IPS DF 6.9 (cell line): ENCODE results near the gene DHFR.

Experiments used
- DNase-seq: peaks from one replicate; pipeline ENCODE4 v3.0.0-alpha.2; 2013; ENCODE audit warnings: low read depth, low spot score
- H3K27ac ChIP-seq: one replicate; pipeline ENCODE4 v1.5.1; 2013; ENCODE audit warnings: low read length, control low read depth
- H3K27me3 ChIP-seq: 2 replicates; pipeline ENCODE4 v1.6.1; 2013; ENCODE audit warnings: mild to moderate bottlenecking, low read length; ENCODE audit not compliant: control insufficient read depth, insufficient read depth
- H3K36me3 ChIP-seq: 2 replicates; pipeline ENCODE4 v1.6.1; 2013; ENCODE audit warnings: low read length; ENCODE audit not compliant: control insufficient read depth, insufficient read depth
- H3K4me1 ChIP-seq: 2 replicates; pipeline ENCODE4 v1.6.1; 2013; ENCODE audit warnings: low read length; ENCODE audit not compliant: control insufficient read depth, insufficient read depth
- H3K4me3 ChIP-seq: 2 replicates; pipeline ENCODE4 v1.5.1; 2013; ENCODE audit warnings: mild to moderate bottlenecking, low read length
- H3K9me3 ChIP-seq: 2 replicates; pipeline ENCODE4 v1.6.1; 2013; ENCODE audit warnings: low read length, inconsistent platforms; ENCODE audit not compliant: control insufficient read depth, insufficient read depth
- WGBS: extraction: QIAGEN DNeasy Blood & Tissue Kit; methylation state at CpG from one replicate; pipeline ENCODE4 v1.1.7; 2013; ENCODE audit warnings: mixed read lengths, missing lambda C conversion rate; ENCODE audit not compliant: insufficient read length, insufficient coverage; 5-methylcytosine and 5-hydroxymethylcytosine counted together

DHFR gene

GRCh38 chr5:80654391-80655230 lies at the start of gene DHFR, which contains the start of gene MSH3:
TSS of gene DHFR (minus strand) at chr5:80654983. CDS start at chr5:80654489, 494 bp downstream.
TSS of gene MSH3 (plus strand) at chr5:80654652. CDS start at chr5:80654728, 76 bp downstream.
- H3K9me3 ChIP-seq: no peaks in the 10 kb centered on the region
- H3K4me3 ChIP-seq: peak within 1 kb of the TSS; percentile 95
- no CpG with 5 or more reads among the region's 74 CpGs for WGBS
- H3K4me1 ChIP-seq: no peaks in the 10 kb centered on the region
- H3K36me3 ChIP-seq: peaks cover 6% of the 10 kb centered on the region; the same call in 1 of the 2 replicates
- H3K27ac ChIP-seq: no peak within 1 kb of the TSS
- peak; percentile 67 for DNase-seq
- H3K27me3 ChIP-seq: no peaks in the 10 kb centered on the region

- no peaks in the 10 kb centered on the region for H3K4me1 ChIP-seq
- WGBS: no CpG with 5 or more reads among the region's 1 CpG
- no peaks in the 10 kb centered on the region for H3K27me3 ChIP-seq
- no peaks in the 10 kb centered on the region for H3K36me3 ChIP-seq
- H3K27ac ChIP-seq: no peak overlapping the region
- no peak overlapping the region for H3K4me3 ChIP-seq
- no peaks in the 10 kb centered on the region for H3K9me3 ChIP-seq
- DNase-seq: no peak
These were observed 49.4 kb upstream of the DHFR start for GRCh38 chr5:80704221-80704620.

- Histone ChIP-seq H3K27me3 (no peaks in the 10 kb centered on the region), H3K36me3 (no peaks in the 10 kb centered on the region), H3K4me1 (no peaks in the 10 kb centered on the region), H3K4me3 (no peak overlapping the region), H3K27ac (no peak overlapping the region), H3K9me3 (no peaks in the 10 kb centered on the region)
- DNase-seq: no peak
- WGBS: no CpG with 5 or more reads among the region's 5 CpGs
These were observed 49.0 kb upstream of the DHFR start for GRCh38 chr5:80703747-80704146.

GRCh38 chr5:80703291-80703690 lies 48.5 kb upstream of the DHFR start:
- Histone ChIP-seq H3K9me3 (no peaks in the 10 kb centered on the region), H3K4me3 (no peak overlapping the region)

GRCh38 chr5:80701597-80701996 lies 46.8 kb upstream of the DHFR start:
- H3K4me1 ChIP-seq: no peaks in the 10 kb centered on the region
- no peaks in the 10 kb centered on the region for H3K9me3 ChIP-seq
- no peaks in the 10 kb centered on the region for H3K27me3 ChIP-seq
- no peak overlapping the region for H3K27ac ChIP-seq
- no peak overlapping the region for H3K4me3 ChIP-seq
- no peaks in the 10 kb centered on the region for H3K36me3 ChIP-seq
- no peak for DNase-seq
- no CpG with 5 or more reads among the region's 1 CpG for WGBS

More at GRCh38 chr5:80703291-80703690, 48.5 kb upstream of the DHFR start:
- no peaks in the 10 kb centered on the region for H3K36me3 ChIP-seq
- H3K27me3 ChIP-seq: no peaks in the 10 kb centered on the region
- H3K27ac ChIP-seq: no peak overlapping the region
- no peak for DNase-seq
- H3K4me1 ChIP-seq: no peaks in the 10 kb centered on the region

GRCh38 chr5:80698369-80698768 lies 43.6 kb upstream of the DHFR start:
- Histone ChIP-seq H3K9me3 (no peaks in the 10 kb centered on the region), H3K27ac (no peak overlapping the region), H3K4me3 (no peak overlapping the region), H3K27me3 (no peaks in the 10 kb centered on the region), H3K36me3 (no peaks in the 10 kb centered on the region; the same call in 1 of the 2 replicates), H3K4me1 (no peaks in the 10 kb centered on the region)
- DNase-seq: no peak
- WGBS: no CpG with 5 or more reads among the region's 5 CpGs

- WGBS: no CpG with 5 or more reads among the region's 3 CpGs
These were observed 42.3 kb upstream of the DHFR start for GRCh38 chr5:80697100-80697499.

GRCh38 chr5:80696450-80696849 lies 41.7 kb upstream of the DHFR start:
- H3K4me1 ChIP-seq: no peaks in the 10 kb centered on the region
- DNase-seq: no peak
- H3K27me3 ChIP-seq: no peaks in the 10 kb centered on the region
- WGBS: no CpG with 5 or more reads among the region's 3 CpGs
- H3K27ac ChIP-seq: no peak overlapping the region
- H3K36me3 ChIP-seq: no peaks in the 10 kb centered on the region; the same call in 1 of the 2 replicates
- H3K9me3 ChIP-seq: no peaks in the 10 kb centered on the region
- H3K4me3 ChIP-seq: no peak overlapping the region

More at GRCh38 chr5:80697100-80697499, 42.3 kb upstream of the DHFR start:
- no peaks in the 10 kb centered on the region for H3K4me1 ChIP-seq
- H3K36me3 ChIP-seq: no peaks in the 10 kb centered on the region; the same call in 1 of the 2 replicates
- no peak for DNase-seq
- H3K27ac ChIP-seq: no peak overlapping the region
- H3K4me3 ChIP-seq: no peak overlapping the region
- no peaks in the 10 kb centered on the region for H3K27me3 ChIP-seq
- no peaks in the 10 kb centered on the region for H3K9me3 ChIP-seq

- no peak for DNase-seq
- Histone ChIP-seq H3K4me1 (no peaks in the 10 kb centered on the region), H3K4me3 (no peak overlapping the region), H3K9me3 (no peaks in the 10 kb centered on the region), H3K27me3 (no peaks in the 10 kb centered on the region), H3K27ac (no peak overlapping the region), H3K36me3 (no peaks in the 10 kb centered on the region; the same call in 1 of the 2 replicates)
- no CpG with 5 or more reads among the region's 3 CpGs for WGBS
These were observed 40.9 kb upstream of the DHFR start for GRCh38 chr5:80695666-80696065.

GRCh38 chr5:80689627-80690026 lies 34.8 kb upstream of the DHFR start:
- H3K9me3 ChIP-seq: no peaks in the 10 kb centered on the region
- H3K4me3 ChIP-seq: no peak overlapping the region
- no peak overlapping the region for H3K27ac ChIP-seq
- no peak for DNase-seq
- H3K36me3 ChIP-seq: no peaks in the 10 kb centered on the region
- H3K4me1 ChIP-seq: peaks cover 2% of the 10 kb centered on the region; the same call in 1 of the 2 replicates
- H3K27me3 ChIP-seq: no peaks in the 10 kb centered on the region
- WGBS: no CpG with 5 or more reads among the region's 4 CpGs
